NT2/D1 (cell line): ENCODE results near the gene RAD9A.

Source experiments
- DNase-seq: peaks from one replicate; pipeline ENCODE4 v3.0.0-alpha.2; 2011; ENCODE audit warnings: low read depth, low spot score
- H3K27me3 ChIP-seq: 2 replicates; pipeline ENCODE4 v1.6.0; 2011; ENCODE audit warnings: mild to moderate bottlenecking; ENCODE audit not compliant: insufficient read length, insufficient read depth
- H3K36me3 ChIP-seq: 2 replicates; pipeline ENCODE4 v1.6.1; 2011; ENCODE audit warnings: mild to moderate bottlenecking, low read length, mixed read lengths; ENCODE audit not compliant: insufficient read depth, insufficient read length
- H3K4me1 ChIP-seq: 2 replicates; pipeline ENCODE4 v1.5.1; 2011; ENCODE audit not compliant: insufficient read depth, insufficient read length
- H3K4me3 ChIP-seq: 2 replicates; pipeline ENCODE4 v1.5.1; 2011; ENCODE audit warnings: low read depth; ENCODE audit not compliant: insufficient read length
- H3K9ac ChIP-seq: 2 replicates; pipeline ENCODE4 v1.6.0; 2011; ENCODE audit warnings: low read depth; ENCODE audit not compliant: insufficient read length
- H3K9me3 ChIP-seq: 2 replicates; pipeline ENCODE4 v1.5.1; 2011; ENCODE audit warnings: mild to moderate bottlenecking, low read length; ENCODE audit not compliant: insufficient read depth
- SUZ12 ChIP-seq: IDR thresholded peaks from 2 replicates; pipeline ENCODE4 v1.6.1; 2011; ENCODE audit not compliant: insufficient read length, insufficient read depth; ENCODE audit errors: extremely low read depth
- YY1 ChIP-seq: IDR thresholded peaks from 2 replicates; pipeline ENCODE4 v1.6.1; 2011; ENCODE audit not compliant: insufficient read length, insufficient read depth
- ZNF274 ChIP-seq: IDR thresholded peaks from 2 replicates; pipeline ENCODE4 v1.6.1; 2011; ENCODE audit warnings: mild to moderate bottlenecking, low read depth, low read length

Gene RAD9A

DNA sequence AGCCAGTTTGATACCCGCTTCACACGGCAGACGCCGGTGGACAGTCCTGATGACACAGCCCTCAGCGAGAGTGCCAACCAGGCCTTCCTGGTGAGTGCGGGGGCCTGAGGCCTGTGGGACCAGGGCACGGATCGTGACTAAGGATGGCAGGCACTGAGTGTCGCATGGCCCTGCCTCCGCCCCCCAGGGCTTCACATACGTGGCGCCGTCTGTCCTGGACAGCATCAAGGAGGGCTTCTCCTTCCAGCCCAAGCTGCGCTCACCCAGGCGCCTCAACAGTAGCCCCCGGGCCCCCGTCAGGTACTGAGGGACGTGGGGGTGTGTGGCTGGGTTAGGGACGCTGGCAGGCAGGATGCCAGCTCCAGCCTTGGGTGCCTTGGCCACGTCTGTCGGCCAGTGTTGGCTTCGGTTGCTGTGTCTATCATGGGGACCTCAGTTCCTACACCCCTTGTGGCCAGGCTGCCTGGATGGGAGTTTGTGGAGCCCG, 42.7 kb downstream of the RAD9A start:
- no peak overlapping the region for H3K9ac ChIP-seq
- no peak overlapping the region for H3K4me3 ChIP-seq
- H3K4me1 ChIP-seq: peaks cover 50% of the 10 kb centered on the region

GRCh38 chr11:67435031-67435726, 43.4 kb downstream of the RAD9A start:
- no peak for TF ChIP-seq YY1
- no peak for TF ChIP-seq SUZ12
- TF ChIP-seq ZNF274: no peak
- H3K36me3 ChIP-seq: peaks cover 94% of the 10 kb centered on the region
- DNase-seq: no peak
- H3K9ac ChIP-seq: peak overlapping the region; percentile 72
- no peaks in the 10 kb centered on the region for H3K9me3 ChIP-seq
- H3K4me1 ChIP-seq: peaks cover 50% of the 10 kb centered on the region
- no peaks in the 10 kb centered on the region for H3K27me3 ChIP-seq
- no peak overlapping the region for H3K4me3 ChIP-seq

More for the DNA sequence above, 42.7 kb downstream of the RAD9A start:
- no peak for DNase-seq
- no peak for TF ChIP-seq SUZ12
- no peak for TF ChIP-seq ZNF274
- TF ChIP-seq YY1: no peak
- H3K27me3 ChIP-seq: no peaks in the 10 kb centered on the region
- H3K36me3 ChIP-seq: peaks cover 94% of the 10 kb centered on the region
- H3K9me3 ChIP-seq: no peaks in the 10 kb centered on the region

DNA sequence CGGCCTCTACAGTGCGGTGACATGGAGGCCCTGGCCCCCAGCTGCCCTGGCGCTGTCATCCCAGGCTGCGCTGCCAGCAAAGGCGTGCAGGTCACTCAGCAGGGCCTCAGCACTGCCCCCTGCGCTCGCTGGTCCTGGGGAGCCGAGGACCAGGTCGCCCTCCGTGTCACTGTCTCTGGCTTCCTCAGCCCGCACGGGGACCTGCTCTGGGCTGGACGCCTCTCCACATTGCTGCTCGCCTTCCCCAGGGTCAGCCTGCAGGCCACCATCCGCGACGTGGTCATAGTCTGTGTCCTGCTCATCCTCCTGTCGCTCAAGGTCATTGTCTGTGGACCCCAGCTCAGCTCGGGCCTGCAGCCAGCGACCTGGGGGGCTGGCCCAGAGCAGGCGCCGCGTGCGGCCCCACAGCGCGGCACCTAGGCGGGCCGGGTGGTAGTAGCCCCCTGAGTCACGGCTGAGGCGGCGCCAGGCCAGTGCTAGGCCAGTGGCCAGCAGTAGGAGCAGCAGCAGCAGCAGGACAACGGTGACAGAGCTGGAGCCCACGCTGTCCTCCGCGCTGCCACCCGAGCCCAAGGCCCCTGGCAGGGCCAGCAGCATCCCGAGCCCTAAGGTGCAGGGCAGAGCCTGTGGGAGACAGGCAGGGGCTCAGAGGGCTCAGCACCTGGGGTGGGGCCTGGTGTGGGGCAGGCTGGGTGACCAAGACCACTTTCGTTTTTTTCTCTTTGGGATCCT, 44.1 kb downstream of the RAD9A start:
- no peak overlapping the region for H3K4me3 ChIP-seq
- peaks cover 50% of the 10 kb centered on the region for H3K4me1 ChIP-seq
- DNase-seq: no peak

DNA sequence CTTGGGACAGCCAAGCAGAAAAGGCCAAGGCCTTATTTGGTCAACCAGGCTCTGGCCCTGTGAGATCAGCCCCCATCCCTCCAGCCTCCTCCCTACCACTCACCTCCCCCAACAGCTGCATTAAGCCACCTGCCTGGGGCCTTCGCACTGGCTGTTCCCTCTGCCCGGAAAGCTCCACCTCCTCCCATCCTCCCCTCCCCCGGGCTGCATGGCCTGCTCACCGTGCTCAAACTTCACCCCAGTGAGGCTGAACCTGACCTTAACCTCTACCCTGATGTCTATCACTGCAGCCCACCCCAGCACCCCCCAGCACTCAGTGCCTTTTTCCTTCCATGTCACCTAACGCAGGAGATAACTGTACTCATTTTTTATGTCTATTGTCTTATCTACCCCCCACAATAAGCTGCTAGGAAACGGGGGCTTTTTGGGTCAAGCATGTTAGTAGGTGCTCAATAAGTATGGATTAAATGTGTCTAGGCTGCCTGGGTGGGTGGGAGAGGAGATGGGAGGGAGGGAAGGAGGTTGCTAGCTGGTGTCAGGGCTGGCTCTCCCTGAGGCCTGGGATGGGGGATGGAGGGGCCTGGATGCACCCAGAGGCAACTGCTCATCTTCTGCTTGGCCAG, 44.8 kb downstream of the RAD9A start:
- Histone ChIP-seq H3K36me3 (peaks cover 93% of the 10 kb centered on the region), H3K9me3 (no peaks in the 10 kb centered on the region), H3K4me3 (no peak overlapping the region), H3K4me1 (peaks cover 50% of the 10 kb centered on the region), H3K9ac (peak overlapping the region; percentile 84), H3K27me3 (no peaks in the 10 kb centered on the region)
- TF ChIP-seq SUZ12 (no peak), YY1 (peak; percentile 31)
- peak; percentile 90 for DNase-seq

More for the DNA sequence above, 44.1 kb downstream of the RAD9A start:
- H3K9ac ChIP-seq: peak overlapping the region; percentile 72
- H3K27me3 ChIP-seq: no peaks in the 10 kb centered on the region
- TF ChIP-seq ZNF274 (no peak), YY1 (no peak), SUZ12 (no peak)
- H3K36me3 ChIP-seq: peaks cover 94% of the 10 kb centered on the region
- no peaks in the 10 kb centered on the region for H3K9me3 ChIP-seq

GRCh38 chr11:67437082-67437808, 45.5 kb downstream of the RAD9A start, which contains the start of gene PTPRCAP:
TSS of gene PTPRCAP (minus strand) at chr11:67437682. CDS start at chr11:67437619, 63 bp downstream.
- Histone ChIP-seq H3K4me1 (peaks cover 56% of the 10 kb centered on the region), H3K27me3 (no peaks in the 10 kb centered on the region), H3K36me3 (peaks cover 93% of the 10 kb centered on the region), H3K9ac (peak within 1 kb of the TSS; percentile 84), H3K4me3 (no peak within 1 kb of the TSS), H3K9me3 (no peaks in the 10 kb centered on the region)
- TF ChIP-seq ZNF274 (no peak), YY1 (no peak), SUZ12 (no peak)
- no peak for DNase-seq

GRCh38 chr11:67437809-67438157, 46.0 kb downstream of the RAD9A start:
- Histone ChIP-seq H3K36me3 (peaks cover 91% of the 10 kb centered on the region), H3K9ac (peak overlapping the region; percentile 62)

GRCh38 chr11:67438158-67438902, 46.5 kb downstream of the RAD9A start:
- H3K27me3 ChIP-seq: no peaks in the 10 kb centered on the region
- H3K4me1 ChIP-seq: peaks cover 63% of the 10 kb centered on the region
- no peaks in the 10 kb centered on the region for H3K9me3 ChIP-seq
- H3K9ac ChIP-seq: peak overlapping the region; percentile 33
- TF ChIP-seq YY1 (no peak), SUZ12 (no peak), ZNF274 (no peak)
- H3K4me3 ChIP-seq: no peak overlapping the region
- H3K36me3 ChIP-seq: peaks cover 86% of the 10 kb centered on the region
- no peak for DNase-seq

More at GRCh38 chr11:67437809-67438157, 46.0 kb downstream of the RAD9A start:
- Histone ChIP-seq H3K27me3 (no peaks in the 10 kb centered on the region), H3K4me1 (peaks cover 61% of the 10 kb centered on the region), H3K9me3 (no peaks in the 10 kb centered on the region), H3K4me3 (no peak overlapping the region)
- no peak for DNase-seq
- no peak for TF ChIP-seq ZNF274
- no peak for TF ChIP-seq SUZ12
- no peak for TF ChIP-seq YY1
